ENCODE measurements around the gene EPHB1.
"Not testable (repeated sequence)": the region's sequence is repeated elsewhere in the genome, so short reads cannot be mapped to it uniquely, and the experiment has no call there.

Gene EPHB1

GRCh38 chr3:134955874-134956273 lies 160.8 kb downstream of the EPHB1 start:
- DNase-seq (ENCODE audit: low read depth): no peak

- DNase-seq (ENCODE audit: low read depth): no peak
These were observed 161.3 kb downstream of the EPHB1 start for GRCh38 chr3:134956395-134956794.

- DNase-seq (ENCODE audit: low read depth): no peak
These were observed 161.8 kb downstream of the EPHB1 start for GRCh38 chr3:134956844-134957243.

GRCh38 chr3:134959516-134959915 lies 164.5 kb downstream of the EPHB1 start:
- no peak for DNase-seq (ENCODE audit: low read depth)

GRCh38 chr3:134964226-134964625 lies 169.2 kb downstream of the EPHB1 start:
- DNase-seq (ENCODE audit: low read depth): no peak

- DNase-seq (ENCODE audit: low read depth): no peak
These were observed 170.9 kb downstream of the EPHB1 start for GRCh38 chr3:134965865-134966481.

GRCh38 chr3:134970895-134971294 lies 175.8 kb downstream of the EPHB1 start:
- no peak for DNase-seq (ENCODE audit: low read depth)

GRCh38 chr3:134971306-134971705 lies 176.2 kb downstream of the EPHB1 start:
- DNase-seq (ENCODE audit: low read depth): no peak

GRCh38 chr3:134971907-134972306 lies 176.8 kb downstream of the EPHB1 start:
- not testable (repeated sequence) for DNase-seq (ENCODE audit: low read depth)

- DNase-seq (ENCODE audit: low read depth): no peak
These were observed 177.9 kb downstream of the EPHB1 start for GRCh38 chr3:134972836-134973455.

GRCh38 chr3:134974624-134975023 lies 179.6 kb downstream of the EPHB1 start:
- no peak for DNase-seq (ENCODE audit: low read depth)

- no peak for DNase-seq (ENCODE audit: low read depth)
These were observed 181.9 kb downstream of the EPHB1 start for GRCh38 chr3:134976948-134977347.

GRCh38 chr3:134978658-134979057 lies 183.6 kb downstream of the EPHB1 start:
- DNase-seq (ENCODE audit: low read depth): no peak

GRCh38 chr3:134985864-134986715 lies 191.0 kb downstream of the EPHB1 start:
- no peak for DNase-seq (ENCODE audit: low read depth)

- DNase-seq (ENCODE audit: low read depth): no peak
These were observed 193.6 kb downstream of the EPHB1 start for GRCh38 chr3:134988666-134989065.

GRCh38 chr3:134991003-134991402 lies 195.9 kb downstream of the EPHB1 start:
- DNase-seq (ENCODE audit: low read depth): no peak

- no peak for DNase-seq (ENCODE audit: low read depth)
These were observed 196.5 kb downstream of the EPHB1 start for GRCh38 chr3:134991472-134992010.

GRCh38 chr3:134992180-134992579 lies 197.1 kb downstream of the EPHB1 start:
- DNase-seq (ENCODE audit: low read depth): no peak

GRCh38 chr3:134992586-134992985 lies 197.5 kb downstream of the EPHB1 start:
- no peak for DNase-seq (ENCODE audit: low read depth)

- no peak for DNase-seq (ENCODE audit: low read depth)
These were observed 198.0 kb downstream of the EPHB1 start for GRCh38 chr3:134993011-134993410.

GRCh38 chr3:134998158-134998557 lies 203.1 kb downstream of the EPHB1 start:
- no peak for DNase-seq (ENCODE audit: low read depth)

GRCh38 chr3:134998855-134999254 lies 203.8 kb downstream of the EPHB1 start:
- no peak for DNase-seq (ENCODE audit: low read depth)

GRCh38 chr3:135000465-135000864 lies 205.4 kb downstream of the EPHB1 start:
- no peak for DNase-seq (ENCODE audit: low read depth)

Data from activated T-cell treated with anti-CD3 and anti-CD28 coated beads for 24 hours (primary cell).